ENCODE results near the gene EIF2S3B. TPM values are rescaled to one million over a fixed set of nuclear protein-coding genes. Genes with fewer than 3 reads are reported as not detected.

EIF2S3B gene
- total RNA-seq, 1 experiment from 2014 or later, result 0.73 TPM

DNA sequence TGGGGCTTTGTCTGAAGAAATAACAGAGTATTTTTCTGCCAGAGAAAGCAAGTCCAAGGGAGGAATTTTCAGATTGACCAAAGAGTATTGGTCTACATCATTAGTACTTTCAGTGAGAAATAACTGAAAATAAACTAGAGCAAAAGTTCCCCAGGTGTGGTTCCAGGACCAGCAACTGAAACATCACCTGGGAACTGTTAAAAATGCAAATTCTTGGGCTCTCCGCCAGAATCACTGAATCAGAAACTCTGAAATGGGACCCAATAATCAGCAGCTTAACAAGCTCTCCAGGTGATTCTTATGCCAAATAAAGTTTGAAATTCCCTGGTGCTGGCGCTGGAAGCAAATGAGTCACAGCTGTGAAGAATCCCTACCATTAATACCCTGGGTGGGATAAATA lies 52.1 kb downstream of the EIF2S3B start:
- H3K9me3 ChIP-seq, result no peaks in the 10 kb centered on the region
- TF ChIP-seq, protein P1, sequence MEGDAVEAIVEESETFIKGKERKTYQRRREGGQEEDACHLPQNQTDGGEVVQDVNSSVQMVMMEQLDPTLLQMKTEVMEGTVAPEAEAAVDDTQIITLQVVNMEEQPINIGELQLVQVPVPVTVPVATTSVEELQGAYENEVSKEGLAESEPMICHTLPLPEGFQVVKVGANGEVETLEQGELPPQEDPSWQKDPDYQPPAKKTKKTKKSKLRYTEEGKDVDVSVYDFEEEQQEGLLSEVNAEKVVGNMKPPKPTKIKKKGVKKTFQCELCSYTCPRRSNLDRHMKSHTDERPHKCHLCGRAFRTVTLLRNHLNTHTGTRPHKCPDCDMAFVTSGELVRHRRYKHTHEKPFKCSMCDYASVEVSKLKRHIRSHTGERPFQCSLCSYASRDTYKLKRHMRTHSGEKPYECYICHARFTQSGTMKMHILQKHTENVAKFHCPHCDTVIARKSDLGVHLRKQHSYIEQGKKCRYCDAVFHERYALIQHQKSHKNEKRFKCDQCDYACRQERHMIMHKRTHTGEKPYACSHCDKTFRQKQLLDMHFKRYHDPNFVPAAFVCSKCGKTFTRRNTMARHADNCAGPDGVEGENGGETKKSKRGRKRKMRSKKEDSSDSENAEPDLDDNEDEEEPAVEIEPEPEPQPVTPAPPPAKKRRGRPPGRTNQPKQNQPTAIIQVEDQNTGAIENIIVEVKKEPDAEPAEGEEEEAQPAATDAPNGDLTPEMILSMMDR (IDR thresholded peaks at IDR 0.05; ENCODE audit: insufficient read depth in 1 of 2, low read depth in 1 of 2, low read length in 1 of 2, severe bottlenecking in 1 of 2, unreplicated experiment in 1 of 2), result no peak
- H3K4me3 Mint-ChIP-seq (ENCODE audit: unreplicated experiment), result no peak overlapping the region
- H3K27ac Mint-ChIP-seq (ENCODE audit: unreplicated experiment), result no peak overlapping the region
- no TSS peak for BruUV-seq (replicated peaks)
- ChIA-PET POLR2A (no interaction called here), CTCF (no interaction called here)
- H3K27me3 ChIP-seq (replicated peaks; ENCODE audit: control insufficient read depth, insufficient read depth, low read length), result no peaks in the 10 kb centered on the region
- H3K4me1 Mint-ChIP-seq (ENCODE audit: low read depth, unreplicated experiment), result no peaks in the 10 kb centered on the region
- intact Hi-C loops (cut with micrococcal nuclease; ENCODE audit: unreplicated experiment), result no loop called here
- H3K27me3 Mint-ChIP-seq (ENCODE audit: insufficient read depth, unreplicated experiment), result peaks cover 6% of the 10 kb centered on the region
- H3K36me3 ChIP-seq (ENCODE audit: control insufficient read depth, insufficient read depth, low read length), result no peaks in the 10 kb centered on the region
- no peak for DNase-seq
- no peaks in the 10 kb centered on the region for H3K9me3 Mint-ChIP-seq (ENCODE audit: unreplicated experiment)
- H3K4me3 ChIP-seq (ENCODE audit: low read depth, low read length), result no peak overlapping the region
- no peaks in the 10 kb centered on the region for H3K36me3 Mint-ChIP-seq (ENCODE audit: insufficient read depth, unreplicated experiment)
- H3K4me1 ChIP-seq, result no peaks in the 10 kb centered on the region

Other genes with a start within 250 kb of the EIF2S3B start
- gene KLRD1, start 198.0 kb upstream of the EIF2S3B start, total RNA-seq (2022), result 0.05 and 0.23 TPM in 2 replicates
- 0.18 and 0.28 TPM in 2 replicates for gene KLRK1, start 115.8 kb upstream of the EIF2S3B start, total RNA-seq (2022)
- not detected in 2 replicates for gene KLRC4, start 96.1 kb upstream of the EIF2S3B start, total RNA-seq (2022)
- not detected in 2 replicates for gene KLRC3, start 85.3 kb upstream of the EIF2S3B start, total RNA-seq (2022)
- not detected in 2 replicates for gene KLRC2, start 69.9 kb upstream of the EIF2S3B start, total RNA-seq (2022)
- gene KLRC1, start 52.5 kb upstream of the EIF2S3B start, total RNA-seq (2022), result not detected in 2 replicates
- gene MAGOHB, start 107.7 kb downstream of the EIF2S3B start, total RNA-seq (2022), result 134 and 137 TPM in 2 replicates
- gene STYK1, start 168.2 kb downstream of the EIF2S3B start, total RNA-seq (2022), result 4.5 and 4.9 TPM in 2 replicates
- gene YBX3, start 217.4 kb downstream of the EIF2S3B start, total RNA-seq (2022), result 315 and 326 TPM in 2 replicates